Ovary (tissue), 3 donors: ENCODE data around the gene PLEKHN1.

Experiments
- CTCF ChIP-seq, 3 donors: fragments of 450-650 bp in 2 of 3; fragments of 200-600 bp in 1 of 3; IDR thresholded peaks; one replicate each; pipeline versions ENCODE4 v1.5.1 to v1.8.0; 2016 to 2022; ENCODE audit warnings: antibody characterized with exemption in 3 of 3, mild to moderate bottlenecking in 1 of 3
- EP300 ChIP-seq: sonication (generic); formaldehyde crosslinking; IDR thresholded peaks from one replicate; pipeline ENCODE4 v1.6.1; 2017; ENCODE audit warnings: antibody characterized with exemption
- POLR2A ChIP-seq: fragments of 450-650 bp; IDR thresholded peaks from one replicate; pipeline ENCODE4 v1.6.1; 2017; ENCODE audit warnings: antibody characterized with exemption, mild to moderate bottlenecking, moderate library complexity
- donor health status: DM: no; HTN: no; CAD: no.

GRCh38 chr1:1023700-1024099 lies 57.4 kb downstream of the PLEKHN1 start:
- TF ChIP-seq CTCF (IDR thresholded peaks at IDR 0.05) (no peak), EP300 (no peak), POLR2A (no peak)
